Neural progenitor cell (in vitro differentiated cells): ENCODE data around the gene ITPR2. TPM values are rescaled to one million over a fixed set of nuclear protein-coding genes. Genes with fewer than 3 reads are reported as not detected.

Experiments used
- DNase-seq: peaks from one replicate; pipeline ENCODE4 v3.0.0-alpha.2; 2016; ENCODE audit warnings: low spot score
- H2AFZ ChIP-seq: fragments of 200-600 bp; sonication (generic); replicated peaks from 2 replicates; pipeline ENCODE4 v1.6.1; 2016; ENCODE audit warnings: antibody characterized with exemption
- H3F3A ChIP-seq: fragments of 200-600 bp; sonication (generic); 2 replicates; pipeline ENCODE4 v1.6.1; 2016; ENCODE audit warnings: antibody characterized with exemption, low read depth
- H3K27ac ChIP-seq: fragments of 200-600 bp; sonication (generic); 2 replicates; pipeline ENCODE4 v1.5.1; 2016; ENCODE audit warnings: mild to moderate bottlenecking
- H3K27me3 ChIP-seq: fragments of 200-600 bp; sonication (generic); 2 replicates; pipeline ENCODE4 v1.6.1; 2016; ENCODE audit warnings: mild to moderate bottlenecking, moderate library complexity
- H3K36me3 ChIP-seq: fragments of 200-600 bp; sonication (generic); 2 replicates; pipeline ENCODE4 v1.5.1; 2016
- H3K4me1 ChIP-seq: fragments of 200-600 bp; sonication (generic); 2 replicates; pipeline ENCODE4 v1.6.1; 2016; ENCODE audit warnings: mixed run types
- H3K4me2 ChIP-seq: fragments of 200-600 bp; sonication (generic); 2 replicates; pipeline ENCODE4 v1.6.1; 2016
- H3K4me3 ChIP-seq: fragments of 200-600 bp; sonication (generic); 2 replicates; pipeline ENCODE4 v1.5.1; 2016
- H3K79me2 ChIP-seq: fragments of 200-600 bp; sonication (generic); 2 replicates; pipeline ENCODE4 v1.6.1; 2016; ENCODE audit warnings: low read depth
- H3K9ac ChIP-seq: fragments of 200-600 bp; sonication (generic); 2 replicates; pipeline ENCODE4 v1.6.1; 2016
- H3K9me3 ChIP-seq: fragments of 200-600 bp; sonication (generic); 2 replicates; pipeline ENCODE4 v1.5.1; 2016; ENCODE audit warnings: low read depth
- H4K20me1 ChIP-seq: fragments of 200-600 bp; sonication (generic); 2 replicates; pipeline ENCODE4 v1.6.1; 2016; ENCODE audit warnings: low read depth
- H3K27ac Mint-ChIP-seq: 3 replicates; pipeline ENCODE4 v1.8.0; 2021; ENCODE audit warnings: mixed read lengths
- H3K27me3 Mint-ChIP-seq: 2 replicates; pipeline ENCODE4 v1.8.0; 2022; ENCODE audit warnings: low read depth, mild to moderate bottlenecking, inconsistent platforms, moderate library complexity, mixed read lengths; ENCODE audit not compliant: insufficient read depth
- H3K36me3 Mint-ChIP-seq: 3 replicates; pipeline ENCODE4 v1.8.0; 2021; ENCODE audit warnings: mixed read lengths
- H3K4me1 Mint-ChIP-seq: 3 replicates; pipeline ENCODE4 v1.8.0; 2021; ENCODE audit warnings: mixed read lengths
- H3K4me3 Mint-ChIP-seq: 3 replicates; pipeline ENCODE4 v1.8.0; 2021; ENCODE audit warnings: mild to moderate bottlenecking, moderate library complexity, mixed read lengths
- H3K9me3 Mint-ChIP-seq: 3 replicates; pipeline ENCODE4 v1.8.0; 2020; ENCODE audit warnings: mixed read lengths
- CTCF ChIP-seq: fragments of 200-600 bp; sonication (generic); IDR thresholded peaks from 2 replicates; pipeline ENCODE4 v1.5.1; 2017; ENCODE audit warnings: antibody characterized with exemption, mild to moderate bottlenecking
- EZH2 ChIP-seq: fragments of 200-600 bp; sonication (generic); IDR thresholded peaks from 2 replicates; pipeline ENCODE4 v1.6.1; 2017; ENCODE audit warnings: antibody characterized with exemption, mild to moderate bottlenecking, moderate library complexity
- EZH2phosphoT487 ChIP-seq: fragments of 200-600 bp; sonication (generic); IDR thresholded peaks from 2 replicates; pipeline ENCODE4 v1.6.1; 2017; ENCODE audit warnings: antibody characterized with exemption
- total RNA-seq: library from RNA; depleted of rRNA; stranded (reverse); fragments of >200 nt; gene quantifications from 2 replicates; pipeline ENCODE4 v1.2.3, GENCODE V29; 2015; ENCODE audit warnings: low replicate concordance

ITPR2 gene
- total RNA-seq, 1 donor from 2014 or later, result 11.4 TPM

- Histone ChIP-seq H3K4me1 (no peaks in the 10 kb centered on the region), H2AFZ (no peak overlapping the region), H3K4me2 (no peak overlapping the region), H3K36me3 (no peaks in the 10 kb centered on the region), H3K4me3 (no peak overlapping the region), H3K79me2 (no peaks in the 10 kb centered on the region), H4K20me1 (no peaks in the 10 kb centered on the region), H3K27me3 (no peaks in the 10 kb centered on the region), H3K9me3 (no peaks in the 10 kb centered on the region), H3K27ac (no peak overlapping the region), H3K9ac (no peak overlapping the region), H3F3A (no peaks in the 10 kb centered on the region)
- Mint-ChIP-seq H3K9me3 (no peaks in the 10 kb centered on the region), H3K4me3 (no peak overlapping the region), H3K27ac (no peak overlapping the region), H3K36me3 (no peaks in the 10 kb centered on the region), H3K27me3 (peaks cover 2% of the 10 kb centered on the region), H3K4me1 (no peaks in the 10 kb centered on the region)
- DNase-seq, result no peak
- TF ChIP-seq EZH2phosphoT487 (no peak), CTCF (no peak), EZH2 (no peak)
Measured at GRCh38 chr12:26623136-26623535, 209.9 kb downstream of the ITPR2 start.

- DNase-seq, result no peak
- H3F3A ChIP-seq, result no peaks in the 10 kb centered on the region
- Mint-ChIP-seq H3K27ac (no peak overlapping the region), H3K9me3 (no peaks in the 10 kb centered on the region), H3K27me3 (peaks cover 2% of the 10 kb centered on the region), H3K36me3 (no peaks in the 10 kb centered on the region), H3K4me1 (no peaks in the 10 kb centered on the region), H3K4me3 (no peak overlapping the region)
- H3K27ac ChIP-seq, result no peak overlapping the region
- no peaks in the 10 kb centered on the region for H3K27me3 ChIP-seq
- H3K4me2 ChIP-seq, result no peak overlapping the region
- no peak overlapping the region for H3K9ac ChIP-seq
- no peaks in the 10 kb centered on the region for H4K20me1 ChIP-seq
- H3K79me2 ChIP-seq, result no peaks in the 10 kb centered on the region
- no peaks in the 10 kb centered on the region for H3K4me1 ChIP-seq
- TF ChIP-seq CTCF (no peak), EZH2phosphoT487 (no peak), EZH2 (no peak)
- no peak overlapping the region for H3K4me3 ChIP-seq
- no peaks in the 10 kb centered on the region for H3K36me3 ChIP-seq
- no peak overlapping the region for H2AFZ ChIP-seq
- no peaks in the 10 kb centered on the region for H3K9me3 ChIP-seq
Measured at GRCh38 chr12:26622601-26623000, 210.4 kb downstream of the ITPR2 start.

GRCh38 chr12:26621932-26622331 lies 211.1 kb downstream of the ITPR2 start:
- TF ChIP-seq EZH2phosphoT487, result no peak
- TF ChIP-seq CTCF, result no peak
- no peak for TF ChIP-seq EZH2
- H3F3A ChIP-seq, result no peaks in the 10 kb centered on the region
- H4K20me1 ChIP-seq, result no peaks in the 10 kb centered on the region
- Mint-ChIP-seq H3K4me3 (no peak overlapping the region), H3K27me3 (peaks cover 2% of the 10 kb centered on the region), H3K4me1 (no peaks in the 10 kb centered on the region), H3K9me3 (no peaks in the 10 kb centered on the region), H3K27ac (no peak overlapping the region), H3K36me3 (no peaks in the 10 kb centered on the region)
- no peak overlapping the region for H3K4me2 ChIP-seq
- no peak for DNase-seq
- no peaks in the 10 kb centered on the region for H3K79me2 ChIP-seq
- no peak overlapping the region for H3K27ac ChIP-seq
- no peaks in the 10 kb centered on the region for H3K36me3 ChIP-seq
- no peak overlapping the region for H3K9ac ChIP-seq
- H2AFZ ChIP-seq, result no peak overlapping the region
- no peaks in the 10 kb centered on the region for H3K4me1 ChIP-seq
- no peak overlapping the region for H3K4me3 ChIP-seq
- H3K9me3 ChIP-seq, result no peaks in the 10 kb centered on the region
- no peaks in the 10 kb centered on the region for H3K27me3 ChIP-seq
